ENCODE data around the gene KDM5A.
"Not testable (repeated sequence)": the region's sequence is repeated elsewhere in the genome, so short reads cannot be mapped to it uniquely, and the experiment has no call there.

DNA sequence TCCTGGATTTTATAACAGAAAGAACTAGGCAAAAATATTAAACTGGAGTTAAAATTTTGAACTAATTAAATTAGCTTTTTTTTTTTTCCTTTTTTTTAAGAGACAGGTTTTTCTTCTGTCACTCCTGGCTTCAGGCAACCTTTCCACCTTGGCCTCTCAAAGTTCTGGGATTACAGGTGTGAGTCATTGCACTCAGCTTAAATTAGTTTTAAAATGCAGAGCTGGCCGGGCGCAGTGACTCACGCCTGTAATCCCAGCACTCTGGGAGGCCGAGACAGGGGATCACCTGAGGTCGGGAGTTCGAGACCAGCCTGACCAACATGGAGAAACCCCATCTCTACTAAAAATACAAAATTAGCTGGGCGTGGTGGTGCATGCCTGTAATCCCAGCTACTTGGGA is 39.5 kb downstream of the KDM5A start:
- TF ChIP-seq CTCF (conservative IDR thresholded peaks at IDR 0.05; ENCODE audit: low read depth in 2 of 2); JUNB (IDR thresholded peaks at IDR 0.05; ENCODE audit: unreplicated experiment); EZH2phosphoT487 (IDR thresholded peaks at IDR 0.05; ENCODE audit: unreplicated experiment); EZH2 (IDR thresholded peaks at IDR 0.05; ENCODE audit: low read depth, unreplicated experiment); POLR2AphosphoS5 (IDR thresholded peaks at IDR 0.05; ENCODE audit: low read depth); CREB1 (CRISPR knock-in tag; IDR thresholded peaks at IDR 0.05; ENCODE audit: low read depth); ZNF114 (CRISPR knock-in tag; IDR thresholded peaks at IDR 0.05); ETS1 (IDR thresholded peaks at IDR 0.05); NANOG (IDR thresholded peaks at IDR 0.05; ENCODE audit: borderline replicate concordance): not testable (repeated sequence)
- TF ChIP-seq, protein P1, sequence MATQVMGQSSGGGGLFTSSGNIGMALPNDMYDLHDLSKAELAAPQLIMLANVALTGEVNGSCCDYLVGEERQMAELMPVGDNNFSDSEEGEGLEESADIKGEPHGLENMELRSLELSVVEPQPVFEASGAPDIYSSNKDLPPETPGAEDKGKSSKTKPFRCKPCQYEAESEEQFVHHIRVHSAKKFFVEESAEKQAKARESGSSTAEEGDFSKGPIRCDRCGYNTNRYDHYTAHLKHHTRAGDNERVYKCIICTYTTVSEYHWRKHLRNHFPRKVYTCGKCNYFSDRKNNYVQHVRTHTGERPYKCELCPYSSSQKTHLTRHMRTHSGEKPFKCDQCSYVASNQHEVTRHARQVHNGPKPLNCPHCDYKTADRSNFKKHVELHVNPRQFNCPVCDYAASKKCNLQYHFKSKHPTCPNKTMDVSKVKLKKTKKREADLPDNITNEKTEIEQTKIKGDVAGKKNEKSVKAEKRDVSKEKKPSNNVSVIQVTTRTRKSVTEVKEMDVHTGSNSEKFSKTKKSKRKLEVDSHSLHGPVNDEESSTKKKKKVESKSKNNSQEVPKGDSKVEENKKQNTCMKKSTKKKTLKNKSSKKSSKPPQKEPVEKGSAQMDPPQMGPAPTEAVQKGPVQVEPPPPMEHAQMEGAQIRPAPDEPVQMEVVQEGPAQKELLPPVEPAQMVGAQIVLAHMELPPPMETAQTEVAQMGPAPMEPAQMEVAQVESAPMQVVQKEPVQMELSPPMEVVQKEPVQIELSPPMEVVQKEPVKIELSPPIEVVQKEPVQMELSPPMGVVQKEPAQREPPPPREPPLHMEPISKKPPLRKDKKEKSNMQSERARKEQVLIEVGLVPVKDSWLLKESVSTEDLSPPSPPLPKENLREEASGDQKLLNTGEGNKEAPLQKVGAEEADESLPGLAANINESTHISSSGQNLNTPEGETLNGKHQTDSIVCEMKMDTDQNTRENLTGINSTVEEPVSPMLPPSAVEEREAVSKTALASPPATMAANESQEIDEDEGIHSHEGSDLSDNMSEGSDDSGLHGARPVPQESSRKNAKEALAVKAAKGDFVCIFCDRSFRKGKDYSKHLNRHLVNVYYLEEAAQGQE (IDR thresholded peaks at IDR 0.05; ENCODE audit: unreplicated experiment): not testable (repeated sequence)
